GM19351 (cell line): ENCODE measurements around the gene FBXO30.

Experiments
- ATAC-seq: cut with Tn5 transposase; IDR thresholded peaks from one replicate; pipeline ENCODE4 v1.9.1; 2021; ENCODE audit warnings: mild to moderate bottlenecking, moderate library complexity; ENCODE audit not compliant: unreplicated experiment

FBXO30 gene

DNA sequence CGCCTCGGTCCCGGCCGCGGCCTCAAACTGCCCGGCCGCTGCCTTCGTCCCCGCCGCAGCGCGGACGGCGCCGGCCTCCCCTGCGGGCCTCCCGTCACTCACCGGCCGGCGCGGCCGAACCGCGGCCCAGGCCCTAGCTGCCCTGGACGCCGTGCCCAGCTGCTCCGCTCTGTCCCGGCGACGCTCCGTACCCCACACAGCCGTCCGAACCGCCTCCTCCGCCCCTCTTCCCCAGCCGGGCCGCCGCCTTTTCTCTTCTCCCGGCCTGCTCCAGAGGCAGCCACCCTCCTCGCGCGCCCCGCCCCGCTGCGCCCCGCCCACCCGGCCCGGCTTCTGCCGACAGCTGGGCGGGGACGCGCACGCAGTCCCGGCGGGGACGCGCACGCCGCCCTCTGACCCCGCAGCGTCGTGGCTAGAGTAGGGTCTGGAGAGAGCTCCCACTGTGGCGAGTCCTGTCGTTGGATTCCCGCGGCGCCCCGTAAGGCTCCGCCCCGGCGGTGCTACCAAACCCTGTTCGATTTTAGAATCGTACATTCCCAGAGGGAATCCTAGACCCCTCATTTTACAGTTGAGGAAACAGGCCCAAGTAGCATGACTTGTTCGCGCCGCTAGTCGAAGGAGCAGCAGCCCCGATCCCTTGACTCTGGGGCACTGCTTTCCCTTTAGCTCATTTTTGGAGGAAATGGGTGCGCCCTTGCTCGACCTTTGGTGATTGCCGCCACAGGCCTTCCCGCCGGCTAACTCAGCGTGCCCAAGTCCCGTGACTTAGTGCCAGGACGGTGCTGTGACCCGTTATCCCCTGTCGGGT, at the start of gene FBXO30:
Gene FBXO30 (minus strand): TSS at position 295 of the 808 bp plus-strand sequence. CDS start 8,390 bp downstream, outside the sequence.
- peak; percentile 66 for ATAC-seq

GRCh38 chr6:145863988-145864616, 49.5 kb upstream of the FBXO30 start:
- ATAC-seq, result peak; percentile 48

GRCh38 chr6:145863366-145863765, 48.8 kb upstream of the FBXO30 start:
- no peak for ATAC-seq

- no peak for ATAC-seq
Measured at GRCh38 chr6:145860562-145860961, 46.0 kb upstream of the FBXO30 start.

GRCh38 chr6:145850671-145851070, 36.1 kb upstream of the FBXO30 start:
- no peak for ATAC-seq

- ATAC-seq, result no peak
Measured at GRCh38 chr6:145848541-145848940, 33.9 kb upstream of the FBXO30 start.

DNA sequence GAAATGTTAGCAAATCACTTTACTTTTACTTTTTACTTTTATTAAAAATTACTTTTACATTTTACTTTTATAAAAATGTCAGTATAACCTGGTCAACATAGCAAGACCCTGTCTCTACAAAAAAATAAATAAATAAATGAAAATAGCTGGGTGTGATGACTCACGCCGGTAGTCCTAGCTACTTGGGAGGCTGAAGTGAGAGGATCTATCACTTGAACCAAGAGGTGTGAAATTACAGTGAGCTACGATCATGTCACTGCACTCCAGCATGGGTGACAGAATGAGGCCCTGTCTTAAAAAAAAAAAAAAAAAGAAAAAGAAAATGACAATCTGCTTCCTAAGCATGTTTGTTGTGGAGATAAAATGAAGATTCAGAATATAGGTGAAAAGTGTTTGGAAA, 31.0 kb upstream of the FBXO30 start:
- ATAC-seq, result no peak

DNA sequence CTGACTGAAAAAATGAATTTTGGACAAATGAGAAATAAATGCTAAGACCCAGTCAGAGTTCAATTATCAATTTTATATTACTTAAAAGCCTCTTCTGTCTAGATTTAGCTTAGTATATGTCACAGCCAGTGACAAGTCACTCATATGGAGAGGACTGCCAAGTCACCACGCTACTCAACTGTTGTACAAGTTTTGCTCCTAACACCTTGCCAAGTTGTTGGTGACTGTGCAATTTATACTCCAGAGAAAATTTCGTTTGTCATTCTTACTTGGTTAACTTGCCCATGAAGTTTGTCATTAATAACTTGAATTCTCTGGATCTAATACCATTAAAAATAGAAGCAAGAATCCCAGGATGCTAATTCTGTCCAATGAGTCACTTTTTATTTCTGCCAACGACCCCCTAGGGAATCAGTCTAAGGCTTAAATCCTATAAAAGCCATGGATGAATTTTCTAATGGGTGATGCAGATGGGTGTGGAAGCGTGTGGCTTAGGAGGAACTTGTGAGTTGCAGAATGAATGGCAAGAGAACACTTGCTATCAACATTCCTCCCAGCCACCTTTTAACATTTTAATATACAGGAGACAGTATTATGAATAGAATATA, 30.4 kb upstream of the FBXO30 start:
- ATAC-seq, result no peak

- no peak for ATAC-seq
Measured at GRCh38 chr6:145842693-145843546, 28.3 kb upstream of the FBXO30 start.

GRCh38 chr6:145841668-145842067, 27.1 kb upstream of the FBXO30 start:
- ATAC-seq, result no peak

DNA sequence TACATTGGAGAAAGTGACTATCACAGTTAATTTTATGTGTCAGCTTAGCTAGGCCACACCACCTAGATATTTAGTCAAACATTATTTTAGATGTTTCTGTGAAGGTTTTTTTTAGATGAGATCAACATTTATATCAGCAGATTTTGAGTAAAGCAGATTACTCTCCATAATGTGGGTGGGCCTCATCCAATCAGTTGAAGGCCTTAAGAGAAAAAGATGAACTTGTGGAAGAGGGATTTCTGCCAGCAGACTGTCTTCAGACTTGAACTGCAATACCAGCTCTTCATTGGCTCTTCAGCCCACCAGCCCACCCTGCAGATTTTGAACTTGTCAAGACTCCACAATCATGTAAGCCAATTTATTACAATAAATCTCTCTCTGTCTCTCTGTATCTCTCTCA, 25.1 kb upstream of the FBXO30 start:
- ATAC-seq, result no peak

DNA sequence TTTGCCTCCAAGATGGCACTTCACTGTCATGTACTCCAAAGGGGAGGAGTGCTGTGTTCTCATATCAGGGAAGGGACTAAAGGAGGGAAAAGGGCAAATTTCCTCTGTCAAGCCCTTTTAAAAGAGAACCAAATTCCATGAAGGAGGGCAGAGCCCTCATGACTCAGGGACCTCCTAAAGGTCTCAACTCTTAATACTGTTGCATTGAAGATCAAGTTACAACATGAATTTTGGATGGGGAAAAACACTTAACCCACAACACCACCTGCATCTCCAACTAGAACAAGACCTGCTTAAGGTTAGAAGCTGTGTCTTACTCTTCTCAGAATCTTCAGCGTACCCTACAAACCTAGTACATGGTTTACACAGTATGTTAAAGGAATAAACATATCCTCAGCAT, 23.7 kb upstream of the FBXO30 start:
- no peak for ATAC-seq

- ATAC-seq, result no peak
Measured at GRCh38 chr6:145836772-145837171, 22.2 kb upstream of the FBXO30 start.

- peak; percentile 47 for ATAC-seq
Measured at GRCh38 chr6:145836170-145836569, 21.6 kb upstream of the FBXO30 start.

DNA sequence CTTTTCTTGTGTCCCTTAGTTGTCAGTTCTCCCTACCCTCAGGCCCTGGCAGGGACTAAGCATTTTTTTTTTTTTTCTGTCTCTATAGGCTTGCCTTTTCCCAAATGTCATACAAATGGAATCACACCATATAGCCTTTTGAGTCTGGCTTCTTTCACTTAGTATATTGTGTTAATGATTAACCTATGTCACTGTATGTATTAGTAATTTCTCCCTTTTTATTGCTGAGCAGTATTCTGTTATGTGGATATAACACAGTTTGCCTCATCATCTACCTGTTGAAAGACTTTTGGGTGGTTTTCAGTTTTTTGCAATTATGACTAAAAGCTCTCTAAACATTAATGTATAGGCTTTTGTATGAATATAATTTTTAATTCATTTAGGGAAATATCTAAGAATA, 16.0 kb upstream of the FBXO30 start:
- ATAC-seq, result no peak

DNA sequence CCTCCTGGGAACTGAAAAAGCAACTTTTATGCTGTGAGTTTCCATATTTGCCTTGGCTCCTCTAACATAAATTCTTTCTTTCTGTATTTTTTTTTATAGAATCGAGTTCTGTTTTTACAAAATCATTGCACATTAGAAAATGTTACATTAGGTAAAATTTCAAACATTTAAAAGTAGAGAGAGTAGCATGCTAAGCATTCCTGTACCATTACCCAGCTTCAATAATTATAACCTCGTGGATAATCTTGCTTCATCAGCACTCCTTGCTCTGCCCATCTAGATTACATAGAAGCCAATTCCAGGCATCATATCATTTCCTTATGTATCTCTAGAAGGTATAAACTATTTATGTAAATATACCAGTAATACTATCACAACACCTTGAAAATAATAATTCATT, 15.4 kb upstream of the FBXO30 start:
- ATAC-seq, result no peak

GRCh38 chr6:145829102-145829501, 14.5 kb upstream of the FBXO30 start:
- no peak for ATAC-seq

DNA sequence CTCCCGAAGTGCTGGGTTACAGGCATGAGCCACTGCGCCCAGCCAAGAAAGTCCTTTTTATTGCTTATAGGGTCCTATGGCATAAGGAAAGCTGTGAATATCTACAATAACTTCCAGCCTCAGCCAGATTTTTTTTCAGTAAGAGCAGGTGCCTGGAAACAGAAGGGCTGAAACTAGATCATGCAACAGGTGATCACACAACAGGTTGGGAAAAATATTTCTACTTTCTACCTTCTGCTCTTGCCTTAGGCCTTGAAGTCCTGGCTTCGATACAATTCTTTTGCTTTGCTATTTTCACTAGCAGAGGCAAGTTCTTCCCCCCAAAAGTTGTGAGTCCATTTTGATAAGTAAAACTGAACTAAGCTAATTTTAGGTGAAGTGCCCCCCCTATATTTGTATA, 9.7 kb upstream of the FBXO30 start:
- no peak for ATAC-seq

- peak; percentile 84 for ATAC-seq
Measured at GRCh38 chr6:145823328-145823944, 8.8 kb upstream of the FBXO30 start.

GRCh38 chr6:145822456-145822855, 7.9 kb upstream of the FBXO30 start:
- no peak for ATAC-seq

- no peak for ATAC-seq
Measured at GRCh38 chr6:145819994-145820393, 5.4 kb upstream of the FBXO30 start.
